Neural cell (in vitro differentiated cells): ENCODE measurements around the gene MAN2C1. TPM values are rescaled to one million over a fixed set of nuclear protein-coding genes. Genes with fewer than 3 reads are reported as not detected.

ENCODE experiments used
- H2AFZ ChIP-seq: fragments of 200-600, 300-800 bp; sonication (generic), shearing (Covaris generic); 2 replicates; pipeline ENCODE4 v1.6.0; 2014; ENCODE audit warnings: low read depth, mild to moderate bottlenecking, antibody characterized with exemption, low read length, moderate library complexity
- H3F3A ChIP-seq: fragments of 200-600 bp; shearing (Covaris generic); 2 replicates; pipeline ENCODE4 v1.6.1; 2016; ENCODE audit warnings: mild to moderate bottlenecking, moderate library complexity, mixed read lengths, antibody characterized with exemption, low read length; ENCODE audit not compliant: insufficient read depth, poor library complexity, severe bottlenecking
- H3K27ac ChIP-seq: fragments of 200-600, 300-800 bp; sonication (generic), shearing (Covaris generic); 2 replicates; pipeline ENCODE4 v1.5.1; 2014; ENCODE audit warnings: mild to moderate bottlenecking, low read length, moderate library complexity
- H3K27me3 ChIP-seq: fragments of 300-800, 200-600 bp; sonication (generic), shearing (Covaris generic); 2 replicates; pipeline ENCODE4 v1.6.0; 2014; ENCODE audit warnings: mild to moderate bottlenecking, low read depth, low read length, moderate library complexity; ENCODE audit not compliant: insufficient read depth
- H3K36me3 ChIP-seq: fragments of 300-800, 200-600 bp; sonication (generic), shearing (Covaris generic); 2 replicates; pipeline ENCODE4 v1.5.1; 2014; ENCODE audit warnings: mild to moderate bottlenecking, antibody characterized with exemption, low read length, moderate library complexity; ENCODE audit not compliant: insufficient read depth
- H3K4me2 ChIP-seq: fragments of 300-800, 200-600 bp; sonication (generic), shearing (Covaris generic); 2 replicates; pipeline ENCODE4 v1.6.0; 2014; ENCODE audit warnings: mild to moderate bottlenecking, low read length
- H3K4me3 ChIP-seq: fragments of 300-800, 200-600 bp; sonication (generic), shearing (Covaris generic); 2 replicates; pipeline ENCODE4 v1.5.1; 2014; ENCODE audit warnings: mild to moderate bottlenecking, low read length, moderate library complexity
- H3K79me2 ChIP-seq: fragments of 200-600 bp; shearing (Covaris generic); replicated peaks from 2 replicates; pipeline ENCODE4 v1.6.0; 2014; ENCODE audit warnings: mild to moderate bottlenecking, low read length, moderate library complexity; ENCODE audit not compliant: insufficient read depth
- H3K9ac ChIP-seq: fragments of 300-800, 200-600 bp; sonication (generic), shearing (Covaris generic); 2 replicates; pipeline ENCODE4 v1.6.1; 2016; ENCODE audit warnings: mild to moderate bottlenecking, low read length, mixed read lengths
- H3K9me2 ChIP-seq: fragments of 200-600 bp; shearing (Covaris generic); 2 replicates; pipeline ENCODE4 v1.6.1; 2016; ENCODE audit warnings: mild to moderate bottlenecking, low read length, mixed read lengths; ENCODE audit not compliant: insufficient read depth
- H3K9me3 ChIP-seq: fragments of 200-600, 300-800 bp; sonication (generic), shearing (Covaris generic); 2 replicates; pipeline ENCODE4 v1.6.1; 2016; ENCODE audit warnings: mild to moderate bottlenecking, mixed run types, low read length, moderate library complexity, mixed read lengths
- H4K20me1 ChIP-seq: fragments of 200-600 bp; shearing (Covaris generic); 2 replicates; pipeline ENCODE4 v1.6.1; 2016; ENCODE audit warnings: mild to moderate bottlenecking, mixed run types; ENCODE audit not compliant: insufficient read depth
- EP300 ChIP-seq: fragments of 450-650 bp; conservative IDR thresholded peaks from 2 replicates; pipeline ENCODE4 v1.6.1; 2014; ENCODE audit warnings: antibody characterized with exemption, mild to moderate bottlenecking, moderate library complexity; ENCODE audit not compliant: poor library complexity, severe bottlenecking
- EZH2 ChIP-seq: fragments of 200-600, 300-800 bp; shearing (Covaris generic), sonication (generic); IDR thresholded peaks from 2 replicates; pipeline ENCODE4 v1.6.1; 2014; ENCODE audit warnings: antibody characterized with exemption, low read length, borderline replicate concordance, mild to moderate bottlenecking; ENCODE audit not compliant: insufficient read depth, poor library complexity, severe bottlenecking
- MXI1 ChIP-seq: fragments of 450-650 bp; conservative IDR thresholded peaks from 2 replicates; pipeline ENCODE4 v1.6.1; 2014; ENCODE audit warnings: antibody characterized with exemption, mild to moderate bottlenecking; ENCODE audit not compliant: poor library complexity, severe bottlenecking
- POLR2AphosphoS5 ChIP-seq: IDR thresholded peaks from 2 replicates; pipeline ENCODE4 v1.6.1; 2012
- RAD21 ChIP-seq: fragments of 450-650 bp; conservative IDR thresholded peaks from 2 replicates; pipeline ENCODE4 v1.6.1; 2014; ENCODE audit warnings: antibody characterized with exemption, mild to moderate bottlenecking, moderate library complexity
- SMC3 ChIP-seq: fragments of 450-650 bp; conservative IDR thresholded peaks from 2 replicates; pipeline ENCODE4 v1.6.1; 2014; ENCODE audit warnings: antibody characterized with exemption, mild to moderate bottlenecking, moderate library complexity; ENCODE audit not compliant: poor library complexity
- TAF1 ChIP-seq: IDR thresholded peaks from 2 replicates; pipeline ENCODE4 v1.6.1; 2012; ENCODE audit warnings: low read depth
- polyA plus RNA-seq: library from polyadenylated mRNA; depleted of rRNA; stranded (reverse); fragments of >200 nt; gene quantifications from 2 replicates; pipeline ENCODE4 v1.2.3, GENCODE V29; 2014
- TF ChIP-seq, protein P1 (sequence below): IDR thresholded peaks from 2 replicates; pipeline ENCODE4 v1.6.1; 2012; ENCODE audit warnings: borderline replicate concordance
- TF ChIP-seq, protein P2 (sequence below): fragments of 450-650 bp; IDR thresholded peaks from 2 replicates; pipeline ENCODE4 v1.5.1; 2014; ENCODE audit warnings: antibody characterized with exemption, mild to moderate bottlenecking, moderate library complexity; ENCODE audit not compliant: poor library complexity, severe bottlenecking

Gene MAN2C1
- polyA plus RNA-seq, 1 donor from 2014 or later: 261 TPM

DNA sequence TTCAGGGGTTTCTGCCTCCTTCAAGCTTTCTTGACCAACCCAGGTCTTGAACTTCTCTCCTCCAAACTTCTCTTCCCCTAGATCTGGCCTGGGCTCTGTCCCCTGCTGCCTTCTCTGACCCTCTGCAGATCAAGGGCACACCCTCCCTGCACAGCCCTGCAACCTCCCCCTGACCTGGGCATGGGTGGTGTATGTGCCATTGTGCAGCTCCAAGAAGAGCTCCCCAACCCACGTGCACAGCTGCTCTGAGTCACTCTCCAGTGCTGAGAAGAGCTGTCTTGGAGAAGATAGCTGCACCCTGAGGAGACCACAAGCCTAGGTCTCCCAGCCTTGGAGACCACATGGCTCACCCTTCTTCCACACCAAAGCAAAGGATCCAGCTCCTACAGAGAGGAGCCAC is 8.0 kb downstream of the MAN2C1 start:
- no peaks in the 10 kb centered on the region for H3K9me2 ChIP-seq
- H3K79me2 ChIP-seq: no peaks in the 10 kb centered on the region
- H3K27ac ChIP-seq: no peak overlapping the region
- H4K20me1 ChIP-seq: no peaks in the 10 kb centered on the region
- no peak overlapping the region for H3K4me2 ChIP-seq
- H2AFZ ChIP-seq: no peak overlapping the region
- TF ChIP-seq, protein P1, sequence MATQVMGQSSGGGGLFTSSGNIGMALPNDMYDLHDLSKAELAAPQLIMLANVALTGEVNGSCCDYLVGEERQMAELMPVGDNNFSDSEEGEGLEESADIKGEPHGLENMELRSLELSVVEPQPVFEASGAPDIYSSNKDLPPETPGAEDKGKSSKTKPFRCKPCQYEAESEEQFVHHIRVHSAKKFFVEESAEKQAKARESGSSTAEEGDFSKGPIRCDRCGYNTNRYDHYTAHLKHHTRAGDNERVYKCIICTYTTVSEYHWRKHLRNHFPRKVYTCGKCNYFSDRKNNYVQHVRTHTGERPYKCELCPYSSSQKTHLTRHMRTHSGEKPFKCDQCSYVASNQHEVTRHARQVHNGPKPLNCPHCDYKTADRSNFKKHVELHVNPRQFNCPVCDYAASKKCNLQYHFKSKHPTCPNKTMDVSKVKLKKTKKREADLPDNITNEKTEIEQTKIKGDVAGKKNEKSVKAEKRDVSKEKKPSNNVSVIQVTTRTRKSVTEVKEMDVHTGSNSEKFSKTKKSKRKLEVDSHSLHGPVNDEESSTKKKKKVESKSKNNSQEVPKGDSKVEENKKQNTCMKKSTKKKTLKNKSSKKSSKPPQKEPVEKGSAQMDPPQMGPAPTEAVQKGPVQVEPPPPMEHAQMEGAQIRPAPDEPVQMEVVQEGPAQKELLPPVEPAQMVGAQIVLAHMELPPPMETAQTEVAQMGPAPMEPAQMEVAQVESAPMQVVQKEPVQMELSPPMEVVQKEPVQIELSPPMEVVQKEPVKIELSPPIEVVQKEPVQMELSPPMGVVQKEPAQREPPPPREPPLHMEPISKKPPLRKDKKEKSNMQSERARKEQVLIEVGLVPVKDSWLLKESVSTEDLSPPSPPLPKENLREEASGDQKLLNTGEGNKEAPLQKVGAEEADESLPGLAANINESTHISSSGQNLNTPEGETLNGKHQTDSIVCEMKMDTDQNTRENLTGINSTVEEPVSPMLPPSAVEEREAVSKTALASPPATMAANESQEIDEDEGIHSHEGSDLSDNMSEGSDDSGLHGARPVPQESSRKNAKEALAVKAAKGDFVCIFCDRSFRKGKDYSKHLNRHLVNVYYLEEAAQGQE: no peak
- no peak for TF ChIP-seq EZH2
- TF ChIP-seq EP300: no peak
- TF ChIP-seq MXI1: no peak
- no peaks in the 10 kb centered on the region for H3F3A ChIP-seq
- no peak overlapping the region for H3K4me3 ChIP-seq
- H3K36me3 ChIP-seq: no peaks in the 10 kb centered on the region
- no peaks in the 10 kb centered on the region for H3K27me3 ChIP-seq
- no peaks in the 10 kb centered on the region for H3K9me3 ChIP-seq
- no peak overlapping the region for H3K9ac ChIP-seq

DNA sequence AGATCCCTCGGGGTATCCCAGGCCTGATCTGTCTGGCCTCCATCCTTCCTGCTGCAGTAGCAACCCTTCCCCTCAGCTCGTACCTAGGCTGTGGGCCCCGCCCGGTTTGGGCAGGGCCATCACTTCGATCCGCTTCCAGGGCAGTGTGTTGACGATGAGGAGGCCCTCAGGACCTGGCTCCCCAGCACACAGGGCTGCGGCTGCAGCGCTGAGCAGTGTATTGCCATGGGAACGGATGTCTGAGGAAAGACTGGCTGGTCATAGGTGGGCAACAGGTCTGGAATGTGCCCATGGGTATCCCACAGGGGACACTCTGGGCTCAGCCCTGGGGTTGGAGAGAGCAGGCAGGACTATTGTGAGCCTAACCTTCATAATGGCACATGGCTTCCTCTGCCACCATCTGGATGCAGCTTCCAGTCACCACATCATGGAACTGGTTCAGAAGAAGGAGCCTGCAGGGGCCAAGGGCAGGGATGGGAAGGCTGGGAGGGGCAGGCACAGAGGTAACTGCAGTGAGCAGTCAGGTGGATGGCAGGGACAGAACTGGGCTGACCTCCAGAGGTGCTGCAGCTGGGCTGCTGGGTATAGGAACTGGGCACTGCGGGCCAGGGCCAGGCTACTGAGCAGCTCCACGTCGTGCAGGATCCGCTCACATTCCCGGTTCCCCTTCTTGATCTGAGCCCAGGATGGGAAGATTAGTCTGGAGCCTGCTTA is 8.7 kb downstream of the MAN2C1 start:
- no peak overlapping the region for H2AFZ ChIP-seq
- no peaks in the 10 kb centered on the region for H3K27me3 ChIP-seq
- H3K9me3 ChIP-seq: no peaks in the 10 kb centered on the region
- H3K79me2 ChIP-seq: no peaks in the 10 kb centered on the region
- no peaks in the 10 kb centered on the region for H3K36me3 ChIP-seq
- no peak overlapping the region for H3K27ac ChIP-seq
- H3K4me3 ChIP-seq: no peak overlapping the region
- no peaks in the 10 kb centered on the region for H4K20me1 ChIP-seq
- no peaks in the 10 kb centered on the region for H3F3A ChIP-seq
- H3K4me2 ChIP-seq: no peak overlapping the region
- no peak overlapping the region for H3K9ac ChIP-seq
- no peak for TF ChIP-seq SMC3
- TF ChIP-seq EZH2: no peak
- no peaks in the 10 kb centered on the region for H3K9me2 ChIP-seq

DNA sequence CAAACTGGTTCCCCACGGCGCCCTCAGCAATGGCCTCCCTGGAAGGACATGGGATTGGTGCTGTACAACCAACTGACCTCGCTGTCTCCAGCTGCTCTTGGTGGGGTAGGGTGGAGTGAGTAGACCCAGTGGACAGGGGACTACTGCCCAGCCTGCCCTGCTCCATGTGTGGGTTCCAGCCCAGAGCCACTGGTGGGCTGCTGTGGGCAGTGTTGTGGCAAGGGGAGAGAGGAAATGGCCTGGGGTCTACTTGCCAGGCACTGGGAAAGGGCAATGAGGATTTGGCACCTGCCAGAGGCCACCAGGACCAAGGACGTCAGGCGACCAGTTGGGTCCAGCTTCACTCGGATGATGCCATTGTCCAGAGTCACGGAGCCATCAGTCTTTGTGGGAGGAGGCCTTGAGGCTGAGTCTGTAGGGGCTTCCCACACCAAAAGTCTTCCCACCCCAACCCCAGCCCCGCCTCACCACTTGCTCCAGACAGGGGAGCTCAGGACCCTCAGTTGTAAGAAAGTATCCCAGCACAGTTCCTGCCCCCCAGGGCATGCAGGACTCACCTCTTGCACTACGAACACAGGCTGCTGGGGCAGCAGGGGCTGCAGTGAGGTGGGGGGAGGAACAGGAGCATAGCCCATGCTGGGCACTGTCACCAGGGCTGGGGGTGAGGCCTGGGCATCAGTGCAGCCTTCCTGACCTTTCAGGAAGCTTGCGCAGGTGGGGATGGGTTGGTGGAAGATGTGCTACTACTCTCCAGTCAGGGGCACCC is 9.5 kb downstream of the MAN2C1 start:
- Histone ChIP-seq H3K27me3 (no peaks in the 10 kb centered on the region), H3K79me2 (no peaks in the 10 kb centered on the region), H3K4me3 (no peak overlapping the region), H3K9ac (no peak overlapping the region), H3K27ac (no peak overlapping the region), H3K4me2 (no peak overlapping the region), H4K20me1 (no peaks in the 10 kb centered on the region), H3K36me3 (no peaks in the 10 kb centered on the region), H3K9me2 (no peaks in the 10 kb centered on the region), H3K9me3 (no peaks in the 10 kb centered on the region), H2AFZ (no peak overlapping the region), H3F3A (no peaks in the 10 kb centered on the region)
- TF ChIP-seq TAF1 (no peak), EP300 (no peak), POLR2AphosphoS5 (no peak), RAD21 (no peak), MXI1 (no peak), EZH2 (no peak), SMC3 (no peak)
- TF ChIP-seq, protein P2, sequence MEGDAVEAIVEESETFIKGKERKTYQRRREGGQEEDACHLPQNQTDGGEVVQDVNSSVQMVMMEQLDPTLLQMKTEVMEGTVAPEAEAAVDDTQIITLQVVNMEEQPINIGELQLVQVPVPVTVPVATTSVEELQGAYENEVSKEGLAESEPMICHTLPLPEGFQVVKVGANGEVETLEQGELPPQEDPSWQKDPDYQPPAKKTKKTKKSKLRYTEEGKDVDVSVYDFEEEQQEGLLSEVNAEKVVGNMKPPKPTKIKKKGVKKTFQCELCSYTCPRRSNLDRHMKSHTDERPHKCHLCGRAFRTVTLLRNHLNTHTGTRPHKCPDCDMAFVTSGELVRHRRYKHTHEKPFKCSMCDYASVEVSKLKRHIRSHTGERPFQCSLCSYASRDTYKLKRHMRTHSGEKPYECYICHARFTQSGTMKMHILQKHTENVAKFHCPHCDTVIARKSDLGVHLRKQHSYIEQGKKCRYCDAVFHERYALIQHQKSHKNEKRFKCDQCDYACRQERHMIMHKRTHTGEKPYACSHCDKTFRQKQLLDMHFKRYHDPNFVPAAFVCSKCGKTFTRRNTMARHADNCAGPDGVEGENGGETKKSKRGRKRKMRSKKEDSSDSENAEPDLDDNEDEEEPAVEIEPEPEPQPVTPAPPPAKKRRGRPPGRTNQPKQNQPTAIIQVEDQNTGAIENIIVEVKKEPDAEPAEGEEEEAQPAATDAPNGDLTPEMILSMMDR: no peak
- TF ChIP-seq, protein P1: no peak
